Upper lobe of left lung (tissue), 6 donors: ENCODE results near the gene AGO3. TPM values are rescaled to one million over a fixed set of nuclear protein-coding genes. Genes with fewer than 3 reads are reported as not detected.

Source experiments
- ATAC-seq, 2 donors: fragments of 200-7000 bp; cut with Tn5 transposase; one replicate each; pipeline ENCODE4 v1.9.1; 2022; ENCODE audit warnings: mild to moderate bottlenecking in 2 of 2, moderate library complexity in 2 of 2; ENCODE audit not compliant: low FRiP score in 2 of 2
- DNase-seq, 2 donors: peaks; one replicate each; pipeline ENCODE4 v3.0.0-alpha.2; 2019 to 2020
- H3K27ac ChIP-seq, 4 donors: fragments of 200-600 bp; sonication (generic); one replicate each; pipeline ENCODE4 v1.5.1; 2016 to 2019
- H3K27me3 ChIP-seq, 4 donors: fragments of 200-600 bp; sonication (generic); one replicate each; pipeline ENCODE4 v1.5.1; 2017 to 2019
- H3K36me3 ChIP-seq, 4 donors: fragments of 200-600 bp; sonication (generic); one replicate each; pipeline ENCODE4 v1.5.1; 2016 to 2019
- H3K4me1 ChIP-seq, 4 donors: fragments of 200-600 bp; sonication (generic); one replicate each; pipeline ENCODE4 v1.5.1; 2018 to 2019
- H3K4me3 ChIP-seq, 4 donors: fragments of 200-600 bp; sonication (generic); one replicate each; pipeline ENCODE4 v1.5.1; 2017 to 2019; ENCODE audit warnings: mild to moderate bottlenecking in 2 of 4, moderate library complexity in 1 of 4
- H3K9me3 ChIP-seq, 4 donors: fragments of 200-600 bp; sonication (generic); one replicate each; pipeline ENCODE4 v1.5.1; 2018 to 2019
- CTCF ChIP-seq, 6 experiments: fragments of 450-650 bp in 4 of 6; fragments of 200-600 bp in 2 of 6; sonication (generic) in 2 of 6; IDR thresholded peaks; one replicate each; pipeline ENCODE4 v1.5.1; 2016 to 2019; ENCODE audit warnings: antibody characterized with exemption in 6 of 6
- EP300 ChIP-seq, 4 donors: sonication (generic); formaldehyde crosslinking; IDR thresholded peaks; one replicate each; pipeline ENCODE4 v1.5.1; 2017; ENCODE audit warnings: antibody characterized with exemption in 4 of 4, control low read depth in 2 of 4
- POLR2A ChIP-seq, 4 donors: fragments of 450-650 bp; IDR thresholded peaks; one replicate each; pipeline ENCODE4 v1.5.1; 2016 to 2017; ENCODE audit warnings: antibody characterized with exemption in 4 of 4, mild to moderate bottlenecking in 2 of 4
- POLR2AphosphoS5 ChIP-seq, 2 donors: sonication (generic); formaldehyde crosslinking; IDR thresholded peaks; one replicate each; pipeline ENCODE4 v1.5.1; 2017; ENCODE audit warnings: antibody characterized with exemption in 2 of 2
- WGBS, 2 donors: methylation state at CpG; one replicate each; pipeline ENCODE4 v1.1.5; 2017 to 2018; 5-methylcytosine and 5-hydroxymethylcytosine counted together
- total RNA-seq, 6 donors: library from RNA; depleted of rRNA in 4 of 6; stranded (reverse); fragments of >200 nt in 4 of 6; gene quantifications; one replicate each; pipeline versions ENCODE4 v1.1.0 to v1.2.1, GENCODE V29; 2016 to 2021
- donor health status: DM: no; HTN: no; CAD: no; lungs with moderate emphysema.
- donor health status: DM: no; HTN: yes; CAD: no; lungs with severe emphysema.

The AGO3 gene
- total RNA-seq, 6 donors from 2014 or later = 13.8 to 32.5 (median 29.6) TPM

DNA sequence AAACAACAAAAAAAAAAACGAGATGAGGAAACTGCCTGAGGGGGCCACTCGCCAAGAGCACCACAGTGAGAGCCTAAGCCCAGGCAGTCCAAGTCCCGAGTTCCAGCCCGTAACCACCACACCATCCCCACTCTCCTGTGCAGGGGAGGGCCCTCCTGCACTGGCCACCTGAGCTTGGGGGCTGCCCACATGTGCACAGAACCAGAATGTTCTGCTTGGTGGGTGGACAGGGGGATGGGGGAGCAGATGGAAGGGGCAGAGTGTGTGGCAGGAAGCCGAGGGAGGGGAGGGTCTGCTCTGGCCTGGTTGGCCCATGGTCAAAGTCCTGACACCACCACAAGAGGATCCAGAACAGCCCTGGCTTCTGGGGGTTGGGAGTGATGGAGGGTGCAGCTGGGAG, 175.4 kb downstream of the AGO3 start:
- 44 to 52% methylated on average over 5 of the region's 5 CpGs for WGBS, 2 donors
- DNase-seq (no peak), ATAC-seq (no peak)
- Histone ChIP-seq H3K4me1 (no peaks in the 10 kb centered on the region), H3K36me3 (no peaks in the 10 kb centered on the region), H3K27me3 (no peaks in the 10 kb centered on the region), H3K4me3 (no peak overlapping the region), H3K9me3 (no peaks in the 10 kb centered on the region), H3K27ac (no peak overlapping the region)
- TF ChIP-seq CTCF (IDR thresholded peaks at IDR 0.05) = no peak
- TF ChIP-seq EP300 (IDR thresholded peaks at IDR 0.05) = no peak
- TF ChIP-seq POLR2AphosphoS5 (IDR thresholded peaks at IDR 0.05) = no peak
- no peak for TF ChIP-seq POLR2A (IDR thresholded peaks at IDR 0.05)

DNA sequence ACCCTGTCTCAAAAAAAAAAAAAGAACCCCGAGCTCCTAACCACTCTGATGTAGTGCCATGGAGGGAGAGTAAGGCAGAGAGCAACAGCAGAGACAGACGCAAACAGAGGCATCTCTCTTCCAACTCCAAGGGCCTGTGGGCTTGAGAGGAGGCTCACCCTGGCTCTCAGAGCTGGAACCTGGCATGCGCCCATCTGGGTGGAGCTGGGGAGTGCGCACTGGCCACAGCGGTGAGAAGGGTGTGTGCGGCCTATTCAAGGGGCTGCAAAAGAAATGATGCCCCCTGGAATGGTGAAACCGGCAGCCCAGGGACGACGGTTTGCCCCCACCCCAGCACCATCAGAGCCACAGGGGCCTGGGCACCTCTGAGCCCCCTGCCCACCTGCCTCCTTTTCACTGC, 176.5 kb downstream of the AGO3 start:
- peak in 1 of 2 donors; percentile 65 for DNase-seq
- ATAC-seq = peak; percentile 30 to 68
- no peaks in the 10 kb centered on the region for H3K9me3 ChIP-seq
- H3K27ac ChIP-seq = no peak overlapping the region
- no peak overlapping the region for H3K4me3 ChIP-seq
- H3K4me1 ChIP-seq = no peaks in the 10 kb centered on the region
- no peaks in the 10 kb centered on the region for H3K36me3 ChIP-seq
- no peaks in the 10 kb centered on the region for H3K27me3 ChIP-seq
- 75 to 83% methylated on average over 9 of the region's 9 CpGs for WGBS, 2 donors
- TF ChIP-seq EP300 (IDR thresholded peaks at IDR 0.05) (no peak), POLR2AphosphoS5 (IDR thresholded peaks at IDR 0.05) (no peak), CTCF (IDR thresholded peaks at IDR 0.05) (no peak), POLR2A (IDR thresholded peaks at IDR 0.05) (no peak)

GRCh38 chr1:36108314-36108713, 177.4 kb downstream of the AGO3 start:
- Histone ChIP-seq H3K4me3 (no peak overlapping the region), H3K36me3 (no peaks in the 10 kb centered on the region), H3K4me1 (no peaks in the 10 kb centered on the region), H3K27ac (no peak overlapping the region), H3K27me3 (no peaks in the 10 kb centered on the region), H3K9me3 (no peaks in the 10 kb centered on the region)
- TF ChIP-seq CTCF (IDR thresholded peaks at IDR 0.05) = no peak
- ATAC-seq (no peak), DNase-seq (no peak)
- WGBS, 2 donors = 79 to 90% methylated on average over 14 of the region's 14 CpGs

DNA sequence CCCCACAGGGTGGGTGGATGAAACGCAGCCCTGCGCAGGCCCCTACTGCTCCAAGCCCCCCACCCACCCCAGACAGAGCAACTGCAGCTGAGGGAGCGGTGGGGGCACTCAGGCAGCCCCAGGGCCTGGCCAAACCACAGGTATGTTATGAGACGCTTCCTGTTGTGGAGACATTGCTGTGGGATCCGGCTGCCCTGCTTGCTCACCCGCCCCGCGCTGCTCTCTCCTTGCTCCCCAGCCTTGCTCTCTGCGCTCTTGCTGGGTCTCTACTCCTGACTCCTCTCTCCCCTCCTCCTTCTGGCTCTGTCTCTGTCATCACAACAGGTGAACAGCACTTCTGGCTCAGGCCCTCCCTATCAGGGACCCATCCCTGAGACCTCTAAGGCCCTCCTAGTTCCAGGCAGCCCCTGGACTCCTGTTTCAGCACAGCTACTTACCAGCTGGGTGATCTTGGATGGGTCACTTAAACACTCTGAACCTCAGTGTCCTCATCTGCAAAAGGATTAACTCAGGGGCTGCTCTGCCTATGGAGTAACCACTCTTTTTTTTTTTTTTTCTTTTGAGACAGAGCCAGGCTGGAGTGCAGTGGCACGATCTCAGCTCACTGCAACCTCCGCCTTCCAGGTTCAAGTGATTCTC, 178.3 kb downstream of the AGO3 start:
- peak in 1 of 2 donors; percentile 41 for ATAC-seq
- WGBS, 2 donors = 59 to 75% methylated on average over 9 to 11 of the region's 11 CpGs

More for the DNA sequence above, 178.3 kb downstream of the AGO3 start:
- no peaks in the 10 kb centered on the region for H3K27me3 ChIP-seq
- H3K4me1 ChIP-seq = no peaks in the 10 kb centered on the region
- no peaks in the 10 kb centered on the region for H3K9me3 ChIP-seq
- DNase-seq = no peak
- no peak overlapping the region for H3K4me3 ChIP-seq
- TF ChIP-seq POLR2A (IDR thresholded peaks at IDR 0.05) (no peak), EP300 (IDR thresholded peaks at IDR 0.05) (no peak), POLR2AphosphoS5 (IDR thresholded peaks at IDR 0.05) (no peak), CTCF (IDR thresholded peaks at IDR 0.05) (no peak)
- no peak overlapping the region for H3K27ac ChIP-seq
- no peaks in the 10 kb centered on the region for H3K36me3 ChIP-seq
